Activated T-cell treated with anti-CD3 and anti-CD28 coated beads for 4 hours (primary cell): ENCODE measurements around the gene TPGS1.

ENCODE experiments used
- DNase-seq: peaks from one replicate; pipeline ENCODE4 v3.0.0-alpha.2; 2020

The TPGS1 gene

GRCh38 chr19:542173-542866 lies 35.0 kb downstream of the TPGS1 start:
- no peak for DNase-seq

GRCh38 chr19:543910-544608 lies 36.8 kb downstream of the TPGS1 start, which contains the start of gene GZMM:
GZMM (plus strand) TSS chr19:544053; CDS start chr19:544072, 19 bp downstream.
- peak; percentile 67 for DNase-seq

DNA sequence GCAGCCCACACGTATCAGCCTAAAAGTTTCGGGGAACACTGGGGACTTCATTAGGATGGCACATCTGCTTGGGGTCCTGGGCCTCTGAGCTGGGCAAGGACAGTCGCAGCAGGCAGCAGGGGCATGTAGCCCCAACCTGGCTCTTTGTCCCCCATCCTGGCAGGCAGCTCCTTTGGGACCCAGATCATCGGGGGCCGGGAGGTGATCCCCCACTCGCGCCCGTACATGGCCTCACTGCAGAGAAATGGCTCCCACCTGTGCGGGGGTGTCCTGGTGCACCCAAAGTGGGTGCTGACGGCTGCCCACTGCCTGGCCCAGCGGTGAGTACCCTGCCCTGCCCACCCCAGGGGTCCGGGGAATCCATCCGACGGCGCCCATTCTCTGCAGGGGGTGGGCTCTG lies 39.8 kb downstream of the TPGS1 start:
- no peak for DNase-seq

GRCh38 chr19:547836-548720 lies 40.8 kb downstream of the TPGS1 start:
- DNase-seq = no peak

GRCh38 chr19:548886-549830 lies 41.9 kb downstream of the TPGS1 start:
- no peak for DNase-seq

DNA sequence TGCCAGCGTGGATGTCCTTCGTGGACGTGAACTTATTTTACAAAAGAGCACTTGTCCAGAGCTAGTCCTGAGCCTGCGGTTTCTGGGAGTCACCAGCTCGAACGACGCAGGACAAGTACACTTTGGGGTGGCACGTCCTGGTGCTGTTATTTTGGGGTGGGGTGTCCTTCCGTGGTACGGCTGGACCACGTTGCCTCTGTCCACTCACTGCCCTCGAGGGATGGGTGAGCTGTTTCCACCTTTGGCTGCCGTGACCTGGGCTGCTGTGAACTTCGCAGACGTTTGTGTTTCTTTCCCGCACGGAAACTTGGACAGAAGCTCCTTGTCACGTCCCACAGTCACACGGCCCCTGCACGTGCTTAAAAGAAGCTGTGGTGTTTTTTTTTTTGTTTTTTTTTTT lies 47.5 kb downstream of the TPGS1 start:
- DNase-seq = no peak

- DNase-seq = no peak
Measured at GRCh38 chr19:555474-555808, 48.1 kb downstream of the TPGS1 start.

- no peak for DNase-seq
Measured at GRCh38 chr19:556611-557382, 49.5 kb downstream of the TPGS1 start.

GRCh38 chr19:558770-559439 lies 51.6 kb downstream of the TPGS1 start:
- DNase-seq = no peak

DNA sequence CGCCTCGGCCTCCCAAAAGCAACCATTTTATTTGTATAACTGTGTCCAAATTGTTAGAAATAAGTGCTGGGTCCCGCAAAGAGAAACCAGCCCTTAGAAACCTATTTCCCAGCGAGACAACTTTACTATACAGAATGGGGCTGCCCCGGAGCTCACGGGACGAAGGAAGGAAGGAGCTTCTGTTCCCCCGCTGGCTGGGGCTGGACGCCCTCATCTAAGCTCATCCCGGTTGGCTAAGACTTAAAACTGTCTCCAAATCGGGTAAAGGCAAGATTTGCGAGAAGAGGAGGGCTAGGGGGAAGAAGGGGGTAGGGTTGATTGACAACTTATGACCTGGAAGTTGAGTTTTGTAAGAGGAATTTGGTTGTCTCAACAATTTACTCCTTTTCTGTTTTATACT lies 52.8 kb downstream of the TPGS1 start:
- DNase-seq = no peak

DNA sequence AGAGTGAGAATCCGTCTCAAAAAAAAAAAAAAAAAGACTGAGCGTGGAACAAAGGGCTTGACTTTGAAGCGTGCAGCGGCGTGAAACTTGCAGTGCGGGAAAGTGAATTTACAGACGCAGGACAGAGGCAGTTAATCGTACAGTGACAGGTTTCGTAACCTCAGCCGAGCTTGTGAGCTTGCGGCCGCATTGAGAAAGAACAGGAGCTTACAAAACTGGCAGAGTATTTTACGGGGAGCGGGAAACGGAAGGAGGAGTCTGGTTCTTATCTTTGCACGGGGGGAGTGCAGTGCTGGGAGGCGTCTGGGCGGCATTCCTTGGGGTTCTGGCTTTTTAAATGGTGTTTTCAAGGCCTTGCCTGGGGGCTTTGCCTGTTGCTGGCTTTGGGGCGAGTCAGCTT lies 59.1 kb downstream of the TPGS1 start:
- DNase-seq = no peak

DNA sequence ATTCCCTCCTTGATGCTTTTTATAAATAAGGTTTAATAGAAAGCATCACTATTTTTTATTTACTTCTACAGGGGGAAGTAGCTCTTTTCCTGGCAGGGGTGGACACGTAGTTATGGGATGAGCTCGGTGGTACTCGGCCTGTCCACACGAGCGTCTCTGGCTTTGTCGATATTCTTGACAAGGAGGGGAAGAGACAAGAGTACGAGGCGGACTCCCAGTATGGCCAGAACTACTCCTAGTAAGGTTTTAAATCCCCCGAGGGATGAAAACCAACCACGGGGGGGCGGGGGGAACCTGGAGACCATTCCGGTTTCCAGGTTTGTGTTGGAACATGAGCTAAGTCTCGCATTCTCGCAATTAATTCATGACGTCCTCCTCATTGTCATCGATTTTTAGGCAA lies 59.5 kb downstream of the TPGS1 start:
- no peak for DNase-seq

- DNase-seq = no peak
Measured at GRCh38 chr19:567296-567900, 60.1 kb downstream of the TPGS1 start.
